Heart right ventricle (tissue), 16 donors: ENCODE measurements around the gene IL10RB. TPM values are rescaled to one million over a fixed set of nuclear protein-coding genes. Genes with fewer than 3 reads are reported as not detected.

Experiments
- ATAC-seq, 8 donors: fragments of 200-7000 bp; cut with Tn5 transposase; one replicate each; pipeline ENCODE4 v1.9.1; 2020; ENCODE audit warnings: mild to moderate bottlenecking in 8 of 8, moderate library complexity in 8 of 8, moderate number of reproducible peaks in 1 of 8
- DNase-seq, 2 donors: peaks; one replicate each; pipeline ENCODE4 v3.0.0-alpha.2; 2020
- H3K27ac ChIP-seq, 10 donors: fragments of 200-600 bp; sonication (generic) in 2 of 10; one replicate each; pipeline versions ENCODE4 v1.5.0 to v1.8.0; 2020 to 2022; ENCODE audit warnings: mild to moderate bottlenecking in 3 of 10
- H3K27me3 ChIP-seq, 7 donors: fragments of 200-600 bp; one replicate each; pipeline ENCODE4 v1.8.0; 2021 to 2022; ENCODE audit warnings: mild to moderate bottlenecking in 2 of 7
- H3K36me3 ChIP-seq, 9 donors: fragments of 200-600 bp; sonication (generic) in 1 of 9; one replicate each; pipeline versions ENCODE4 v1.5.0 to v1.8.0; 2020 to 2022; ENCODE audit warnings: mild to moderate bottlenecking in 2 of 9
- H3K4me1 ChIP-seq, 9 donors: fragments of 200-600 bp; sonication (generic) in 1 of 9; one replicate each; pipeline versions ENCODE4 v1.5.0 to v1.8.0; 2020 to 2022; ENCODE audit warnings: mild to moderate bottlenecking in 4 of 9
- H3K4me3 ChIP-seq, 10 donors: fragments of 200-600 bp; sonication (generic) in 2 of 10; one replicate each; pipeline versions ENCODE4 v1.5.0 to v1.8.0; 2020 to 2022; ENCODE audit warnings: mild to moderate bottlenecking in 7 of 10, moderate library complexity in 2 of 10
- H3K9me3 ChIP-seq, 11 donors: fragments of 200-600 bp in 10 of 11; sonication (generic) in 2 of 11; one replicate each; pipeline versions ENCODE4 v1.5.0 to v1.8.0; 2013 to 2022; ENCODE audit warnings: mild to moderate bottlenecking in 2 of 11, control low read depth in 1 of 11, moderate library complexity in 1 of 11
- CTCF ChIP-seq, 9 donors: fragments of 200-600 bp; sonication (generic) in 2 of 9; IDR thresholded peaks; one replicate each; pipeline versions ENCODE4 v1.5.0 to v1.8.0; 2021 to 2022; ENCODE audit warnings: antibody characterized with exemption in 9 of 9, mild to moderate bottlenecking in 5 of 9, moderate library complexity in 1 of 9
- WGBS, 2 donors: extraction: QIAGEN DNeasy Blood & Tissue Kit; methylation state at CpG; one replicate each; pipeline ENCODE4 v1.1.7; 2013; ENCODE audit warnings: inconsistent platforms in 1 of 2; 5-methylcytosine and 5-hydroxymethylcytosine counted together
- intact Hi-C, 10 donors: fragments of 100-400 bp; cut with DNase I; formaldehyde crosslinking; loops; one replicate each; pipeline versions ENCODE4 v1.11.1 to v1.14.2; 2022
- polyA plus RNA-seq, 2 donors: library from polyadenylated mRNA; stranded (reverse); fragments of 200-250 nt; gene quantifications; one replicate each; pipeline ENCODE4 v1.2.3, GENCODE V29; 2013
- total RNA-seq, 10 donors: library from RNA; stranded (reverse); fragmentation: NEBNext Ultra II Directional in 3 of 10; extraction: Animal tissue kit (Norgen Biotek cat#: 25700) in 3 of 10; gene quantifications; one replicate each; pipeline versions ENCODE4 v1.2.1 to v1.2.4, GENCODE V29; 2021 to 2023
- donor health status: Arrhythmogenic right ventricular cardiomyopathy.
- donor health status: ischemic (EF 13 %, LVEDD 7.1; RV severe dilation, severe dysfunction).
- donor health status: healthy with polysubstance abuse.
- donor health status: DM: no; HTN: yes; CAD: no.
- donor health status: DM: no; HTN: no; CAD: no.
- donor health status: ischemic (EF 25% LVEDD 6.9; RV normal size, moderate dysfunction).
- donor health status: ischemic (EF 25% LVEDD 5.7; RV mildly dilated, moderate dysfunction).
- donor health status: healthy.
- donor health status: DM: yes; HTN: yes; CAD: no.
- donor health status: Ischemic cardiomyopathy.
- donor health status: ischemic (EF 35%, LVEDD 5.7; RV mildly dilated, moderate dysfunction).
- donor health status: nonischemic (EF 11% LVEDD 7.7; RV severe dilation, severe dysfunction).
- donor health status: DM: yes; HTN: yes; CAD: no.
- donor health status: PGD.
- donor health status: ischemic (EF 29% LVEDD 5.4; RV normal size, mild dysfunction).
- donor health status: nonischemic (EF 23%, LVEDD 6.1; RV moderate dilation, normal function).

Gene IL10RB
- total and polyA plus RNA-seq, 12 donors = 4.1 to 16.8 (median 7.2) TPM

- Histone ChIP-seq H3K27ac (peak overlapping the region in 9 of 10 donors; percentile 4 to 92 (median 63)), H3K27me3 (no peaks in the 10 kb centered on the region), H3K9me3 (no peaks in the 10 kb centered on the region), H3K4me1 (peaks cover 8 to 64% (median 40%) of the 10 kb centered on the region in 9 donors), H3K36me3 (peaks cover 0 to 88% (median 9%) of the 10 kb centered on the region in 9 donors), H3K4me3 (no peak overlapping the region)
- DNase-seq = no peak
- intact Hi-C loops = loop anchor here in 2 of 10 donors (2.0 to 5.0 kb wide), 2 partner anchors 23 to 73 kb away; partner anchors contain the start of gene IL10RB (in 1 of the 2)
- 57 to 75% methylated on average over 11 of the region's 11 CpGs for WGBS, 2 donors
- TF ChIP-seq CTCF (IDR thresholded peaks at IDR 0.05) = no peak
- no peak for ATAC-seq
These were observed 23.1 kb downstream of the IL10RB start for GRCh38 chr21:33289199-33289819.

GRCh38 chr21:33290441-33290840, 24.3 kb downstream of the IL10RB start:
- Histone ChIP-seq H3K4me1 (peaks cover 8 to 62% (median 38%) of the 10 kb centered on the region in 9 donors), H3K27me3 (no peaks in the 10 kb centered on the region), H3K27ac (no peak overlapping the region), H3K9me3 (no peaks in the 10 kb centered on the region), H3K36me3 (peaks cover 0 to 88% (median 9%) of the 10 kb centered on the region in 9 donors), H3K4me3 (no peak overlapping the region)
- TF ChIP-seq CTCF (IDR thresholded peaks at IDR 0.05) = no peak
- 96 to 97% methylated on average over 11 of the region's 11 CpGs for WGBS, 2 donors
- intact Hi-C loops = no loop called here
- ATAC-seq (no peak), DNase-seq (no peak)

GRCh38 chr21:33291686-33292085, 25.5 kb downstream of the IL10RB start:
- intact Hi-C loops = no loop called here
- H3K27ac ChIP-seq = no peak overlapping the region
- H3K27me3 ChIP-seq = no peaks in the 10 kb centered on the region
- 90 to 93% methylated on average over 9 of the region's 9 CpGs for WGBS, 2 donors
- H3K4me3 ChIP-seq = no peak overlapping the region
- DNase-seq (no peak), ATAC-seq (no peak)
- peaks cover 0 to 88% (median 14%) of the 10 kb centered on the region in 9 donors for H3K36me3 ChIP-seq
- peaks cover 0 to 49% (median 28%) of the 10 kb centered on the region in 9 donors for H3K4me1 ChIP-seq
- no peak for TF ChIP-seq CTCF (IDR thresholded peaks at IDR 0.05)
- no peaks in the 10 kb centered on the region for H3K9me3 ChIP-seq

GRCh38 chr21:33292724-33293123, 26.6 kb downstream of the IL10RB start:
- H3K4me1 ChIP-seq = peaks cover 0 to 39% (median 24%) of the 10 kb centered on the region in 9 donors
- DNase-seq (no peak), ATAC-seq (peak in 4 of 8 donors; percentile 10 to 44 (median 19))
- no peak for TF ChIP-seq CTCF (IDR thresholded peaks at IDR 0.05)
- intact Hi-C loops = no loop called here
- no peaks in the 10 kb centered on the region for H3K27me3 ChIP-seq
- 66 to 80% methylated on average over 5 of the region's 5 CpGs for WGBS, 2 donors
- H3K36me3 ChIP-seq = peaks cover 0 to 94% (median 14%) of the 10 kb centered on the region in 9 donors
- H3K27ac ChIP-seq = peak overlapping the region in 2 of 10 donors; percentile 13 to 19
- H3K9me3 ChIP-seq = no peaks in the 10 kb centered on the region
- no peak overlapping the region for H3K4me3 ChIP-seq
